H1 (cell line): ENCODE results near the gene TUBGCP3. TPM values are rescaled to one million over a fixed set of nuclear protein-coding genes. Genes with fewer than 3 reads are reported as not detected.

Experiments
- ASH2L ChIP-seq: fragments of 200-600, 300-600 bp; sonication (generic); IDR thresholded peaks from one replicate; pipeline ENCODE4 v1.7.1; 2017; ENCODE audit warnings: low read length
- ATF2 ChIP-seq: IDR thresholded peaks from 2 replicates; pipeline ENCODE4 v1.6.1; 2012; ENCODE audit warnings: low read length, inconsistent platforms
- BACH1 ChIP-seq: IDR thresholded peaks from 2 replicates; pipeline ENCODE4 v1.6.1; 2012; ENCODE audit warnings: low read length, improper control_type of control experiment
- BRCA1 ChIP-seq: IDR thresholded peaks from 2 replicates; pipeline ENCODE4 v1.6.1; 2012; ENCODE audit warnings: low read depth, low read length, improper control_type of control experiment
- CBX8 ChIP-seq: fragments of 300-800, 300-1000 bp; sonication (generic); IDR thresholded peaks from 2 replicates; pipeline ENCODE4 v1.7.1; 2016; ENCODE audit warnings: low read depth, low read length, borderline replicate concordance
- CEBPB ChIP-seq: IDR thresholded peaks from 2 replicates; pipeline ENCODE4 v1.6.1; 2012; ENCODE audit warnings: low read depth, low read length
- CHD1 ChIP-seq: IDR thresholded peaks from 2 replicates; pipeline ENCODE4 v1.6.1; 2012; ENCODE audit warnings: low read depth, low read length, improper control_type of control experiment
- CREB1 ChIP-seq: IDR thresholded peaks from 2 replicates; pipeline ENCODE4 v1.6.1; 2012; ENCODE audit warnings: inconsistent platforms
- EGR1 ChIP-seq: IDR thresholded peaks from 2 replicates; pipeline ENCODE4 v1.6.1; 2011; ENCODE audit warnings: low read depth, low read length, borderline replicate concordance
- EP300 ChIP-seq, 2 experiments: IDR thresholded peaks; 1 replicate in 1 of 2; 2 replicates in 1 of 2; pipeline ENCODE4 v1.6.1; 2011 to 2012; ENCODE audit warnings: low read depth in 2 of 2, low read length in 2 of 2, mild to moderate bottlenecking in 2 of 2, borderline replicate concordance in 1 of 2, inconsistent platforms in 1 of 2, moderate library complexity in 1 of 2
- HDAC2 ChIP-seq, 2 experiments: fragments of 300-600 bp in 1 of 2; sonication (generic) in 1 of 2; IDR thresholded peaks; 2 replicates each; pipeline ENCODE4 v1.6.1; 2011 to 2012; ENCODE audit warnings: low read depth in 2 of 2, low read length in 2 of 2, mild to moderate bottlenecking in 2 of 2, moderate library complexity in 2 of 2, borderline replicate concordance in 1 of 2, inconsistent platforms in 1 of 2
- NANOG ChIP-seq: IDR thresholded peaks from 2 replicates; pipeline ENCODE4 v1.6.1; 2011; ENCODE audit warnings: low read length, low read depth, mild to moderate bottlenecking, inconsistent platforms; ENCODE audit not compliant: insufficient read depth, poor library complexity, severe bottlenecking
- NRF1 ChIP-seq: IDR thresholded peaks from 2 replicates; pipeline ENCODE4 v1.6.1; 2011; ENCODE audit warnings: mild to moderate bottlenecking, low read depth, low read length, improper control_type of control experiment
- PHF8 ChIP-seq: fragments of 200-600 bp; sonication (generic); conservative IDR thresholded peaks from 2 replicates; pipeline ENCODE4 v1.7.1; 2012; ENCODE audit warnings: low read depth, mild to moderate bottlenecking, inconsistent platforms, low read length, moderate library complexity
- RBBP5 ChIP-seq: IDR thresholded peaks from 2 replicates; pipeline ENCODE4 v1.7.1; 2012; ENCODE audit warnings: low read depth, mild to moderate bottlenecking, inconsistent platforms, low read length, moderate library complexity, borderline replicate concordance
- RXRA ChIP-seq: IDR thresholded peaks from 2 replicates; pipeline ENCODE4 v1.6.1; 2011; ENCODE audit warnings: low read depth, mild to moderate bottlenecking, low read length, moderate library complexity; ENCODE audit not compliant: insufficient read depth
- SAP30 ChIP-seq: fragments of 300-600 bp; sonication (generic); IDR thresholded peaks from 2 replicates; pipeline ENCODE4 v1.7.1; 2012; ENCODE audit warnings: low read length, moderate library complexity, mild to moderate bottlenecking, inconsistent platforms; ENCODE audit not compliant: insufficient read depth, insufficient replicate concordance
- SIRT6 ChIP-seq: IDR thresholded peaks from one replicate; pipeline ENCODE4 v1.7.1; 2012; ENCODE audit warnings: low read length, inconsistent platforms
- SP2 ChIP-seq: IDR thresholded peaks from 2 replicates; pipeline ENCODE4 v1.6.1; 2012; ENCODE audit warnings: mild to moderate bottlenecking, low read length, inconsistent platforms
- SRF ChIP-seq: IDR thresholded peaks from 2 replicates; pipeline ENCODE4 v1.6.1; 2011; ENCODE audit warnings: mild to moderate bottlenecking, low read depth, low read length, moderate library complexity
- TCF12 ChIP-seq: IDR thresholded peaks from 2 replicates; pipeline ENCODE4 v1.6.1; 2011; ENCODE audit warnings: low read depth, mild to moderate bottlenecking, low read length
- YY1 ChIP-seq: IDR thresholded peaks from 2 replicates; pipeline ENCODE4 v1.6.1; 2011; ENCODE audit warnings: low read depth, mild to moderate bottlenecking, low read length
- ZNF274 ChIP-seq: IDR thresholded peaks from 2 replicates; pipeline ENCODE4 v1.7.0; 2012; ENCODE audit warnings: low read length, borderline replicate concordance; ENCODE audit errors: extremely low read depth
- polyA plus RNA-seq, 7 experiments: library from polyadenylated mRNA; depleted of rRNA in 3 of 7; stranded (reverse) in 5 of 7; unstranded in 2 of 7; fragments of >200 nt in 5 of 7; fragments of 200-250 nt in 2 of 7; gene quantifications; 1 replicate in 5 of 7; 2 replicates in 1 of 7; 4 replicates in 1 of 7; pipeline versions ENCODE4 v1.2.1 to v1.2.3, GENCODE V29; 2011 to 2013; ENCODE audit warnings: missing spikeins in 2 of 7, mixed read lengths in 2 of 7
- total RNA-seq: library from RNA; stranded (reverse); fragmentation: NEBNext Ultra II Directional; extraction: Animal tissue kit (Norgen Biotek cat#: 25700); gene quantifications from 2 replicates; pipeline ENCODE4 v1.2.1, GENCODE V29; 2021

The TUBGCP3 gene
- total and polyA plus RNA-seq, 2 of the 8 experiments (the other 6 are each of a cell fraction or from before 2014, with no cell fraction given): 27.0 to 31.7 TPM

GRCh38 chr13:112606109-112607001, 18.4 kb upstream of the TUBGCP3 start (continued):
- no peak for TF ChIP-seq EP300 (IDR thresholded peaks at IDR 0.05; ENCODE audit: borderline replicate concordance in 1 of 2, low read depth in 2 of 2, low read length in 2 of 2)
- TF ChIP-seq CHD1: no peak
- TF ChIP-seq BACH1: 0 out of 2 replicates have a peak, but pooled peaks have one; percentile 30
- TF ChIP-seq CBX8: no peak
- no peak for TF ChIP-seq NRF1
- TF ChIP-seq RBBP5: no peak; the same call in 1 of the 2 replicates
- TF ChIP-seq TCF12: no peak
- TF ChIP-seq SIRT6: no peak
- no peak for TF ChIP-seq ZNF274
- TF ChIP-seq SAP30: no peak
- TF ChIP-seq ATF2: no peak
- TF ChIP-seq BRCA1: no peak
- no peak for TF ChIP-seq NANOG
- TF ChIP-seq ASH2L: no peak
- no peak for TF ChIP-seq YY1
- TF ChIP-seq EGR1: no peak
- no peak for TF ChIP-seq CEBPB
- TF ChIP-seq HDAC2 (IDR thresholded peaks at IDR 0.05; ENCODE audit: borderline replicate concordance in 1 of 2, low read depth in 2 of 2, low read length in 2 of 2): no peak
- TF ChIP-seq CREB1: no peak
- TF ChIP-seq SP2: no peak
- no peak for TF ChIP-seq SRF
- TF ChIP-seq PHF8: peak; percentile 66
- no peak for TF ChIP-seq RXRA
